Karpas-422 (cell line): ENCODE measurements around the gene SMCO2. TPM values are rescaled to one million over a fixed set of nuclear protein-coding genes. Genes with fewer than 3 reads are reported as not detected.

Source experiments
- DNase-seq: peaks from one replicate; pipeline ENCODE4 v3.0.0-alpha.2; 2015
- H2AFZ ChIP-seq: fragments of 200-600 bp; sonication (generic); 2 replicates; pipeline ENCODE4 v1.6.1; 2014; ENCODE audit warnings: antibody characterized with exemption, low read length, mixed read lengths
- H3K27ac ChIP-seq: fragments of 200-600 bp; sonication (generic); 2 replicates; pipeline ENCODE4 v1.5.1; 2014; ENCODE audit warnings: mild to moderate bottlenecking, low read length, moderate library complexity
- H3K27me3 ChIP-seq: fragments of 200-600 bp; sonication (generic); 2 replicates; pipeline ENCODE4 v1.6.1; 2014; ENCODE audit warnings: low read length, mixed read lengths
- H3K36me3 ChIP-seq: fragments of 200-600 bp; sonication (generic); 2 replicates; pipeline ENCODE4 v1.6.1; 2014; ENCODE audit warnings: low read length, mixed read lengths; ENCODE audit not compliant: insufficient read depth
- H3K4me1 ChIP-seq: fragments of 200-600 bp; sonication (generic); 2 replicates; pipeline ENCODE4 v1.6.1; 2014; ENCODE audit warnings: mild to moderate bottlenecking, low read length, mixed read lengths
- H3K4me2 ChIP-seq: fragments of 200-600 bp; sonication (generic); 2 replicates; pipeline ENCODE4 v1.6.1; 2014; ENCODE audit warnings: low read length, low read depth, mild to moderate bottlenecking; ENCODE audit not compliant: poor library complexity, severe bottlenecking
- H3K4me3 ChIP-seq: fragments of 200-600 bp; sonication (generic); 2 replicates; pipeline ENCODE4 v1.5.1; 2014; ENCODE audit warnings: mild to moderate bottlenecking, antibody characterized with exemption, low read length, mixed read lengths
- H3K79me2 ChIP-seq: fragments of 200-600 bp; sonication (generic); 2 replicates; pipeline ENCODE4 v1.6.1; 2014; ENCODE audit warnings: mild to moderate bottlenecking, low read length, mixed read lengths
- H3K9ac ChIP-seq: fragments of 200-600 bp; sonication (generic); 2 replicates; pipeline ENCODE4 v1.6.0; 2014; ENCODE audit warnings: low read length
- H3K9me2 ChIP-seq: fragments of 200-600 bp; sonication (generic), shearing (Covaris generic); replicated peaks from 2 replicates; pipeline ENCODE4 v1.6.0; 2014; ENCODE audit warnings: mild to moderate bottlenecking, low read length, moderate library complexity; ENCODE audit not compliant: insufficient read depth
- H3K9me3 ChIP-seq: fragments of 300-700, 200-600 bp; sonication (generic); 2 replicates; pipeline ENCODE4 v1.6.1; 2014; ENCODE audit warnings: low read length, mixed read lengths
- H4K20me1 ChIP-seq: fragments of 200-600 bp; sonication (generic); 2 replicates; pipeline ENCODE4 v1.6.1; 2014; ENCODE audit warnings: mild to moderate bottlenecking, antibody characterized with exemption, low read length, low read depth; ENCODE audit not compliant: insufficient read depth
- total RNA-seq: library from RNA; depleted of rRNA; stranded (reverse); fragments of >200 nt; shearing (Covaris generic); gene quantifications from 2 replicates; pipeline ENCODE4 v1.2.3, GENCODE V29; 2014; ENCODE audit warnings: low replicate concordance

SMCO2 gene
- total RNA-seq, 1 experiment from 2014 or later = not detected

DNA sequence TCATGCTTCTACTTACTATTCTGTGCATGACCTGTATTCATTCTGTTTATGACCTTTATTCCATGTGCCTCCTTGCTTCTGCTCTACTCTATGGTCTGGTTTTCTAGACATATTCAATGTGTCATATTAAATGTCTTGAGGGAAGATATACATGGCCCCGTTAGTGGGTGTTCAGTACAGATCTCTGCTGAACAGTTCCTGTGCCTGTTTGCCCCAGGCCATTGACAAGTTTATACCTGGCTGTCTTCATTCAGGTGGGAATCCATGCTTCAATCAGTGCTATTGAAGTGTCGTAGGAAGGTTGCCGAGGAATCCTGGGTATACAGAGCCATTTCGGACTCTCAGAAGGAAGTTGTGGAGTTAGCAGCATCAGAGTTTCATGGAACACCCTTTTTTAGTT lies 70.1 kb downstream of the SMCO2 start:
- H3K27me3 ChIP-seq = no peaks in the 10 kb centered on the region
- H3K36me3 ChIP-seq = no peaks in the 10 kb centered on the region
- DNase-seq = no peak
- no peak overlapping the region for H3K4me3 ChIP-seq
- no peaks in the 10 kb centered on the region for H3K4me1 ChIP-seq
- no peak overlapping the region for H3K27ac ChIP-seq
- no peak overlapping the region for H3K4me2 ChIP-seq
- no peak overlapping the region for H2AFZ ChIP-seq
- no peaks in the 10 kb centered on the region for H3K9me2 ChIP-seq
- no peaks in the 10 kb centered on the region for H3K79me2 ChIP-seq
- no peaks in the 10 kb centered on the region for H3K9me3 ChIP-seq
- H4K20me1 ChIP-seq = no peaks in the 10 kb centered on the region
- H3K9ac ChIP-seq = no peak overlapping the region

DNA sequence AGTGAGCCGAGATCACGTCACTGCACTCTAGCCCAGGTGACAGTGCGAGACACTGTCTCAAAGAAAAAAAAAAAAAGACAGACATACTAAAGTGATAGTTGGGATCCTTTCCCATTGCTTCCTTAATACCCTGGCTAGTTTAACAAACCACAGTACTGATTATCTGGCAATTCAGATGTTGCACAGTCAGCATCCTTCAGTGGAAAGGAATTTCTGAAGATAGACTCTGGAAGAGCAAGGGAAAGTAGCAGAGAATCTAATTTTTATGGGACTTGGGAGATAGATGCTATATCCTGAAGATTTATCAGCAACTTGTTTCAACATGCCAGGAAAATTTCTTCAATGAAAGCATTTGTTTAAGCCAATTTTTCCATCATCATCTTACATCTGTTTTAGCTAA lies 71.0 kb downstream of the SMCO2 start:
- Histone ChIP-seq H4K20me1 (no peaks in the 10 kb centered on the region), H3K9me3 (no peaks in the 10 kb centered on the region), H2AFZ (no peak overlapping the region)

DNA sequence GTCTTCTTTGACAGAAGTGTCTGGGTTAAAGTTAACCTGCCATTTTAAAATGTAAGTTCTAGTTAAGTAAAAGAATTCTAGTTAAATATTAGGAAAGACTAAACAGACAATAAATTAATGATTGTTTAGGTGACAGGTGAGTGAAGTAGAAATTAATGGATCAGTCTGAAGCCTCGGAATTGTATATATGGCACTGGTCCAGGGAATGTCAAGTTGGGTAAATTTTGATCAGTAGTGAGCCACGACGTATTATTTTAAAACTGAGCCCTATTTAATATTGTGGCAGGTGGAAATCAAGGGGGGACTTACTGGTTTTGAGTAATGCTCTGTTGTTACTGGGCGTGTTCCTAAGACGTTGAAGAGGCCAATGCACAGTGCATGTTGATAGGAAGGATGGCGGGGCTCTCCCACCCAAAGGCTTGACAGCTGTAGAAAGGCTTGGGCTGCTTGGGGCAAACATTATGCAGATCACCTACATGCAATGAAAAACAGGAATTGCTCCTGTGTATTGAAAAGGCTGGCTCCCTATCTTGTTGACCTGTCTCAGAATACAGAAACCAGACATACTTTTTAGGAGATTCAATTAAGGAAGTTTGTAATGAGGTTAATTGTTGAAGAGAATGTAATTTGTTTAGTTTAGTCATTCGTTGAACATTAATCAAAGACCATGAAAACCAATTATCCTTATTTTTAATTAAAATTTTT lies 71.6 kb downstream of the SMCO2 start:
- Histone ChIP-seq H3K9ac (no peak overlapping the region), H3K36me3 (no peaks in the 10 kb centered on the region), H3K4me1 (peaks cover 1% of the 10 kb centered on the region), H3K79me2 (no peaks in the 10 kb centered on the region), H3K27me3 (no peaks in the 10 kb centered on the region), H3K4me2 (no peak overlapping the region), H4K20me1 (no peaks in the 10 kb centered on the region), H3K9me3 (no peaks in the 10 kb centered on the region), H3K9me2 (no peaks in the 10 kb centered on the region), H2AFZ (no peak overlapping the region), H3K27ac (no peak overlapping the region), H3K4me3 (no peak overlapping the region)
- no peak for DNase-seq

More for the DNA sequence above, 71.0 kb downstream of the SMCO2 start:
- Histone ChIP-seq H3K9me2 (no peaks in the 10 kb centered on the region), H3K4me2 (no peak overlapping the region), H3K4me1 (no peaks in the 10 kb centered on the region), H3K27me3 (no peaks in the 10 kb centered on the region), H3K79me2 (no peaks in the 10 kb centered on the region), H3K9ac (no peak overlapping the region), H3K36me3 (no peaks in the 10 kb centered on the region), H3K4me3 (no peak overlapping the region), H3K27ac (no peak overlapping the region)
- DNase-seq = no peak

DNA sequence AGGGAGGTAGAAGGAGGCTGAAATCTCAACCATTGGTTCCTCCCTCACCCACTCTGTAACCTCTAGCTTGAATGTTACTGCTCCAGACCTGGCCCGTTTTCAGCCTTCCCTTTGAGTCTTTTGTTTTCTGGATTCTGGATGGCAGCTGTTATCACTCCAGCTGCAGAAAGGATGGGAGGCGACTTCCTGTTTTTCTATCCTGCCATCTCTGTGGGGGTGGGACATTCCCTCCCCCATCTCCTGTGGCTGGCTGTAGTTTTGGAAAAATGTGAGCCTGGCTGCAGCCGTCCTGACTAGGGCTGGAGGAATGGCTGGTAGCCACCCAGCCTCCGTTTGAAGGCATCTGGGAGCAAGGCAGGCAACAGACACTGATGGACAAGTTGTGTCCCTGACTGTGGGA lies 74.5 kb downstream of the SMCO2 start:
- Histone ChIP-seq H3K27ac (no peak overlapping the region), H3K9ac (no peak overlapping the region), H2AFZ (no peak overlapping the region)

DNA sequence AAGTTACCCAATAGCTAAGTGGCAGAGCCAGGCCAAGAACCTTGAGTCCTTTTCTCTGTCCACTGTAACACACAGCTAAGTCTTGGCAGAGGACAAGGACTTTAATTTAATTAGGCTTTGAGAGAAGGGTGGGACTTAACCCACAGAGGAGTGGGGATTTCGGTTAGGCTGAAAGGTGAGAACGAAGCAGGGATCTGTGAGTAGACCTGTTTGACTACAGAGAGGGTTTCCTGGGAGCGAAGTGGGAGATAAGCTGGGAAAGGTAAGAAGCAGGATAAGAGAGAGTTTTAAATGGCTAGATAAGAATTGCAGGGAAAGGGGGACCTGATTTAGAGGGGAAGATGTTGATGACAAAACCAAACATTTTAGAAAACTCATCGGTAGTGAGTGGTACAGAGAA lies 75.4 kb downstream of the SMCO2 start:
- Histone ChIP-seq H4K20me1 (no peaks in the 10 kb centered on the region), H2AFZ (no peak overlapping the region), H3K36me3 (no peaks in the 10 kb centered on the region), H3K9me3 (no peaks in the 10 kb centered on the region), H3K4me1 (peaks cover 17% of the 10 kb centered on the region), H3K4me3 (no peak overlapping the region), H3K9me2 (no peaks in the 10 kb centered on the region), H3K27me3 (no peaks in the 10 kb centered on the region), H3K27ac (no peak overlapping the region), H3K4me2 (no peak overlapping the region), H3K79me2 (no peaks in the 10 kb centered on the region), H3K9ac (no peak overlapping the region)
- no peak for DNase-seq

More for the DNA sequence above, 74.5 kb downstream of the SMCO2 start:
- H3K4me3 ChIP-seq = no peak overlapping the region
- H3K4me2 ChIP-seq = no peak overlapping the region
- H3K36me3 ChIP-seq = no peaks in the 10 kb centered on the region
- no peaks in the 10 kb centered on the region for H3K9me3 ChIP-seq
- peaks cover 17% of the 10 kb centered on the region for H3K4me1 ChIP-seq
- DNase-seq = no peak
- no peaks in the 10 kb centered on the region for H3K27me3 ChIP-seq
- H3K9me2 ChIP-seq = no peaks in the 10 kb centered on the region
- no peaks in the 10 kb centered on the region for H4K20me1 ChIP-seq
- no peaks in the 10 kb centered on the region for H3K79me2 ChIP-seq

DNA sequence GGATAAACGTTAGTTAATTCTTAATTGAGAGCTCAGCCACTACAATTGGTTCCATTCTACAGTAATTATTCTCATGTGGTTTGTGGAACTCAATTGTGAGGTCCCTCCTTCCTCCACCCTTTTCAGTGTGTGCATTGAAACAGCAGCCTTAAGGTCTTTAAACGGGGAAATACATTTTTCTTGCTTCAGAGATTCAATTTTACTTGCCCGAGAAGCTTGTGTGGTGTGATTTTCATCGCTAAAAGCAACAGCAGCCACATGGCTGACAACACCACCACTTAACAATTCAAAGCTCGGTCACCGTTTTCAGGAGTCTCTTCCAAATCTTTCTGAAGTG lies 76.7 kb downstream of the SMCO2 start:
- no peaks in the 10 kb centered on the region for H3K9me3 ChIP-seq
- no peaks in the 10 kb centered on the region for H3K9me2 ChIP-seq
- peak overlapping the region; percentile 73 for H2AFZ ChIP-seq
- H4K20me1 ChIP-seq = no peaks in the 10 kb centered on the region
- H3K4me1 ChIP-seq = peaks cover 17% of the 10 kb centered on the region
- H3K4me2 ChIP-seq = peak overlapping the region; percentile 75
- H3K4me3 ChIP-seq = peak overlapping the region; percentile 66
- H3K79me2 ChIP-seq = no peaks in the 10 kb centered on the region
- H3K9ac ChIP-seq = peak overlapping the region; percentile 61
- no peak overlapping the region for H3K27ac ChIP-seq
- DNase-seq = no peak
- no peaks in the 10 kb centered on the region for H3K36me3 ChIP-seq
- no peaks in the 10 kb centered on the region for H3K27me3 ChIP-seq

DNA sequence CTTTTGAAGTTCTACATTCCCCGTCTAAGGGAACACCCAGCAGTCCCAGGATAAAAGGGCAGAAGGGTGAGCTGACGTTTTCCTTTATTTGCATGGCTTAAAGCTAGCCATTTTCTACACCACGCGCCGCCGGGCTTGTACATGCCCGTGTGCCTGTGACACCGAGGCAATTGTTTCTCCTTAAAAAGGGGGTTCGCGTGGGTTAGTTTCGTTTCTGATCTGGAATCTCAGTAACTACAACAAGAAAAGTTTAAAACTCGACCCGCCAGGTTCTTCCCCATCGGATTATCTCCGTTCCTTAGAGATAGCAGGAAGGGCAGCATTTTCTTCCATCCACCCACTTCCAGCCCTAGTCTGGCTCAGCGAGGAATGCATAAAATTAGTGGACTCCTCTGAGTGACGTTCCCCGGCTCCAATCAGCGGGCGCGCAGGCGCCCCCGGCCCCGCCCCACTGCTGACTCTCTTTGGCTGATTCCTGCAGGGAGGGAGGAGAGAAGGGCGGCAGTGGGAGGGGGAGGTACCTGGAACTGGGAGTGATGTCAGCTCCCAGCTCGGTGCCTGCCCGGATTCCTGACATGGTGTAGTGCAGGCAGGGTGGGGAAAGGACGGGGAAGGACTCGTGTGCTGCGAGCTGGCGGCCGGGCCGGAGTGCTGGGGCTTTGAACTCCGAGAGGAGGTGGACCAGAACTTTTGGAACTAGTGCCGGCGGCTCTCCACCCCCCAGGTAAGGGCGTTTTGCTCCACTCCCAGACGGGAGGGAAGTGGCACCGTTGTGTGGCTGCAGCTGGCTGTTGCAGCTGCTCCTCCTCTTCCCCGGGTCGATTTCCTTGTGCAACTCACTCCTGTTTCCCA lies 77.3 kb downstream of the SMCO2 start, which contains the start of gene PPFIBP1:
Gene PPFIBP1, plus strand, starts transcription at position 565 of the 852 bp plus-strand sequence. CDS start 109,191 bp downstream, outside the sequence.
- no peaks in the 10 kb centered on the region for H4K20me1 ChIP-seq
- H2AFZ ChIP-seq = peak within 1 kb of the TSS; percentile 73
- peak within 1 kb of the TSS; percentile 61 for H3K9ac ChIP-seq
- no peaks in the 10 kb centered on the region for H3K9me3 ChIP-seq
- no peaks in the 10 kb centered on the region for H3K27me3 ChIP-seq
- no peak within 1 kb of the TSS for H3K27ac ChIP-seq
- no peaks in the 10 kb centered on the region for H3K9me2 ChIP-seq
- DNase-seq = peak; percentile 95
- H3K4me3 ChIP-seq = peak within 1 kb of the TSS; percentile 66
- no peaks in the 10 kb centered on the region for H3K79me2 ChIP-seq
- no peaks in the 10 kb centered on the region for H3K36me3 ChIP-seq
- H3K4me2 ChIP-seq = peak within 1 kb of the TSS; percentile 75
- H3K4me1 ChIP-seq = peaks cover 17% of the 10 kb centered on the region

DNA sequence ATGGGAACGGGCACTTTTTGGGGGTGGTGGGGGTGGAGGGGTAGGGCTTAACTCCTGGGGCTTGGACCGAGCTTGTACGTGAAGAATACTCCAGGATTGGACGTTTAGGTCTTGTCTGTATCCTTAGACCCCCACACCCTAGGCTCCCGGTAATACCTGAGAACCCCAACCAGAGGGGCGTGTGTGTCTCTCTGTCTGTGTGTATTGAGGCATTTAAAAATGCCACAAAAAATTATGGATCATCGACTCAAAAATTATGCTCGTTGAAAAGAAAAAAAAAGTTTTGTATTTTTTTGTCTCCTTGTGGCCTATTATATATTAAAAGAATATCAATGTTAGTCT lies 77.9 kb downstream of the SMCO2 start:
- DNase-seq = no peak
- no peak overlapping the region for H3K27ac ChIP-seq
- H3K9ac ChIP-seq = peak overlapping the region; percentile 61
- H3K9me2 ChIP-seq = no peaks in the 10 kb centered on the region
- no peaks in the 10 kb centered on the region for H4K20me1 ChIP-seq
- H3K9me3 ChIP-seq = no peaks in the 10 kb centered on the region
- no peaks in the 10 kb centered on the region for H3K27me3 ChIP-seq
- peaks cover 17% of the 10 kb centered on the region for H3K4me1 ChIP-seq
- peak overlapping the region; percentile 73 for H2AFZ ChIP-seq
- H3K79me2 ChIP-seq = no peaks in the 10 kb centered on the region
- H3K4me2 ChIP-seq = peak overlapping the region; percentile 75
- no peaks in the 10 kb centered on the region for H3K36me3 ChIP-seq
- H3K4me3 ChIP-seq = peak overlapping the region; percentile 66
